Measurements from ENCODE around the gene WLS.

Gene WLS

DNA sequence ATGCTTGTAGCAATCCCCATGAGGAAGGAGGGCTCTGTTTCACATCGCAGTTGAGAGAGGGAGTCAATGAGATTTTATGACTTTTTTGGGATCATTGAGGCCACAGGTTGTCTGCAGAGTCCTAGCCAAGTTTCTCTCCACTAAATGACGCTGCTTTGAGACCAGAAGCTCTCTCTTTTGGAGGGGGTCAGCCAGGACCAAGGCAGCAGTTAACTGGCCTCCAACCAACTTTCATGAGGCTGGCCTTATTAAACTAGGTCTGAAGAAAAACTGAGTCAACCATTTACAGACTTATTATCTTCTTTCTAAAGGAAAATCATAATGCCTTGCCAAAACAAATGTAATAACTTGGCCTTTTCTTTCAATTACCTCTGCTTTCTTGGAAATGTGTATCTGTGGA lies 8.6 kb downstream of the WLS start:
- no peaks in the 10 kb centered on the region for H4K20me1 ChIP-seq (ENCODE audit: low read depth, low read length)
- no peak overlapping the region for H3K9ac ChIP-seq (ENCODE audit: low read length)
- no peak overlapping the region for H2AFZ ChIP-seq (ENCODE audit: low read depth, low read length, severe bottlenecking)
- H3K9me3 ChIP-seq (ENCODE audit: insufficient read depth, low read length): no peaks in the 10 kb centered on the region
- no peak overlapping the region for H3K27ac ChIP-seq (ENCODE audit: low read depth, low read length)
- TF ChIP-seq CTCF (IDR thresholded peaks at IDR 0.05; ENCODE audit: insufficient read depth, low read length, poor library complexity, severe bottlenecking) (no peak), EZH2phosphoT487 (conservative IDR thresholded peaks at IDR 0.05; ENCODE audit: low read length) (no peak)
- no peaks in the 10 kb centered on the region for H3F3A ChIP-seq (ENCODE audit: insufficient read depth)
- no peaks in the 10 kb centered on the region for H3K27me3 ChIP-seq (ENCODE audit: low read length)
- no peak overlapping the region for H3K4me2 ChIP-seq (ENCODE audit: low read depth, low read length, poor library complexity, severe bottlenecking)
- H3K9me2 ChIP-seq (replicated peaks; ENCODE audit: insufficient read depth, low read length): no peaks in the 10 kb centered on the region
- H3K36me3 ChIP-seq (ENCODE audit: low read length): no peaks in the 10 kb centered on the region
- H3K4me3 ChIP-seq (ENCODE audit: insufficient read depth, low read length, poor library complexity, severe bottlenecking): no peak overlapping the region
- no peaks in the 10 kb centered on the region for H3K79me2 ChIP-seq (ENCODE audit: insufficient read depth, low read length)

DNA sequence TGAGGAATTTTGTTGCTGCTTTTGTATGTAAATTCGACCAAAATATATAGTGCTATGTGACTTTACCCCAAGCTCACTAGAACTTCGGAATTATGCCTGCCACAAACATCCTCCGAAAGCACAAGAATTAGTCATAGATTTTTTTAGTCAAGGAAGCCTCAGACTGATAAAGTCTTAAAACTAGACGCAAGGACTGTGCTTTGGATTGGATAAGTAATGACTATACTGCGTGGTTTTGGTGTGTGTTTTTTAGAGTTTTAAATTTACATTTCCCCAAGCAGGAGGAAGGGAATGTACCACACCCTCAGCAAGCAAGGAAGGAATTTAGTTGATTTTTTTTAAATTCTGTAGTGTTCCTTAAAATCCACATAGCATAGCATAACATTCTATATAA lies 10.3 kb downstream of the WLS start:
- Histone ChIP-seq H3K27me3 (ENCODE audit: low read length) (no peaks in the 10 kb centered on the region), H3K4me3 (ENCODE audit: insufficient read depth, low read length, poor library complexity, severe bottlenecking) (no peak overlapping the region), H3K36me3 (ENCODE audit: low read length) (no peaks in the 10 kb centered on the region), H3K9me2 (replicated peaks; ENCODE audit: insufficient read depth, low read length) (no peaks in the 10 kb centered on the region), H2AFZ (ENCODE audit: low read depth, low read length, severe bottlenecking) (no peak overlapping the region), H4K20me1 (ENCODE audit: low read depth, low read length) (no peaks in the 10 kb centered on the region), H3K79me2 (ENCODE audit: insufficient read depth, low read length) (no peaks in the 10 kb centered on the region), H3K27ac (ENCODE audit: low read depth, low read length) (no peak overlapping the region), H3F3A (ENCODE audit: insufficient read depth) (no peaks in the 10 kb centered on the region), H3K4me2 (ENCODE audit: low read depth, low read length, poor library complexity, severe bottlenecking) (no peak overlapping the region), H3K9ac (ENCODE audit: low read length) (no peak overlapping the region), H3K9me3 (ENCODE audit: insufficient read depth, low read length) (no peaks in the 10 kb centered on the region)
- TF ChIP-seq CTCF (IDR thresholded peaks at IDR 0.05; ENCODE audit: insufficient read depth, low read length, poor library complexity, severe bottlenecking) (no peak), EZH2phosphoT487 (conservative IDR thresholded peaks at IDR 0.05; ENCODE audit: low read length) (no peak)

DNA sequence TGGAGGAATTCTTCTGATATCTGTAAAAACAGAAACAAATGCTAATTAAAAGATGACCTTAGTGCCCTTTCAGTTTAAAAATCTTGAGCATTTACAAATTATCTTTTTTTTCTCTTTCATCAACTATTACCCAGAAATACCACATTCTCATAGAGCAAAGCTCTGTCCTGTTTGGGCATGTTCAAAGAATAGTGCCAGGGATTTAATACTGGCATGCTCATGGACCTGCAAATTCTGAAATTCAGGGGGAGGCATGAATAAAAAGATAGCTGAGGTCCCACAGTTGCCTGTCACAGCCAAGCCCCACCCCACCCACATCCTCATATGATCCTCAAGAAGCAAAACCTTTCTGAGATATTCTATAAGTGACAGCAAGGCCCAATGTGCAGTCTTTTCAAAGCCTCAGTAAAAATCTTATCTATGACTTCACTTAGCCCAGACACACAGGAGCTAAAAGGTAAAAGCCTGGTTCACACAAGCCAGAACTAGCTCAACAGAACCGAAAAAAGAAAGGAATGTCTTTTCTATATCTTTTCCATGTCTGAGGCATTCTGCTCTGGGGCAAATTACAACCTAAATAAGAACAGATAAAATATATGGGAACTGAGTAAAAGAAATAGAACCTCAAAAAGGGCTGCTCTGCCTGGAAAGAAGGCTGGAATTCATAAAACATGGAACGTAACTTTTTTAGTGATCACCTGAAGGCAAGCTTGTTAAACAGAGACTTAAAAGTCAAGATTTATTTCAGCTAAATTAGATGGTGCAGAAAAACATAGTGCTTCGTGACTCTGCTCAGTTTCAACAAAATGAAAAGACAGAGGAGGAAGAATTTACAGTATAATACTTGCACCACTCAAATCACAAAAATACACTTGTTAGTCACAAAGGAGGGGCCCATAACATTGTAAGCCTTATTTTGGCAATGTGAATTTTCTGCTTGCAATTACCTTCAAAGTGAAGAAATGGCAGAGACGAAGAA lies 11.0 kb downstream of the WLS start:
- no peak overlapping the region for H3K27ac ChIP-seq (ENCODE audit: low read depth, low read length)

More for the DNA sequence above, 11.0 kb downstream of the WLS start:
- no peak overlapping the region for H3K4me3 ChIP-seq (ENCODE audit: insufficient read depth, low read length, poor library complexity, severe bottlenecking)
- H2AFZ ChIP-seq (ENCODE audit: low read depth, low read length, severe bottlenecking): no peak overlapping the region
- H3K27me3 ChIP-seq (ENCODE audit: low read length): no peaks in the 10 kb centered on the region
- H3K4me2 ChIP-seq (ENCODE audit: low read depth, low read length, poor library complexity, severe bottlenecking): no peak overlapping the region
- no peaks in the 10 kb centered on the region for H3K79me2 ChIP-seq (ENCODE audit: insufficient read depth, low read length)
- no peak overlapping the region for H3K9ac ChIP-seq (ENCODE audit: low read length)
- H3K36me3 ChIP-seq (ENCODE audit: low read length): no peaks in the 10 kb centered on the region
- H3K9me2 ChIP-seq (replicated peaks; ENCODE audit: insufficient read depth, low read length): no peaks in the 10 kb centered on the region
- no peaks in the 10 kb centered on the region for H4K20me1 ChIP-seq (ENCODE audit: low read depth, low read length)
- no peaks in the 10 kb centered on the region for H3F3A ChIP-seq (ENCODE audit: insufficient read depth)
- no peaks in the 10 kb centered on the region for H3K9me3 ChIP-seq (ENCODE audit: insufficient read depth, low read length)
- TF ChIP-seq EZH2phosphoT487 (conservative IDR thresholded peaks at IDR 0.05; ENCODE audit: low read length) (no peak), CTCF (IDR thresholded peaks at IDR 0.05; ENCODE audit: insufficient read depth, low read length, poor library complexity, severe bottlenecking) (no peak)

Data from SU-DHL-6 (cell line).